Measurements from ENCODE around the gene EVC.
A peak's percentile ranks its signal among the peaks of the same experiment; 100 is the strongest.

Gene EVC

DNA sequence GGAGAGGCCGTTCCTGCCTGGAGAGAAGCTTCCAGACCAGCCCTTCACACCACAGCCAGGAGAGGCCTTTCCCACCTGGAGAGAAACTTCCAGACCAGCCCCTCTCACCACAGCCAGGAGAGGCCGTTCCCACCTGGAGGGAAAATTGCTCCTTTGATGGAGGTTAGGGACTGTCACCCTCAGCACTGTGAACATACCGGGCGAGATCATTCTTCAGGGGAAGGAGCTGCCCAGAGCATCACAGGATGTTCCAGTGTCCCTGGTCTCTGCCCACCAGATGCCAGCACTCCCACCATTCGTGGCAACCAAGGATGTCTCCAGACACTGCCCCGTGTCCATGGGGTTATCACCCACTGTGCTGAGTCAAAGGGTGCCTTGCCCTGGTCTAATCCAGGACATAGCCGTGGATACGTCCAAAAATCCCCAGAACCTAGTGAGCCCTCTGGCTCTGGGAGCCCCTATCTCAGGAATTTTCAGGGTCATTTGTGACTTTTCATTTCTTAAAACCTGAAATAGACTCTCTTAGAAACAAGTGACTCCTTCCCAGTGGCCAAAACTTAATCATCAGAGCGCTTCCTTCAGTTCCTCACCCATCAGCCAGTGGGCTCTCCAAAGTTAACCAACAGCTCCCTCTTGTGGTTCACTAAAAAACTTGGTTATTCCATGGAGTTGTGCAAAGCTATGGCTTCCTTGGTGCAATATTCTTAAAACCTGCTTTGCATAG is 101.7 kb downstream of the EVC start:
- in situ Hi-C loops (cut with HindIII; ENCODE audit: low sequenced_read_pairs) = no loop called here

DNA sequence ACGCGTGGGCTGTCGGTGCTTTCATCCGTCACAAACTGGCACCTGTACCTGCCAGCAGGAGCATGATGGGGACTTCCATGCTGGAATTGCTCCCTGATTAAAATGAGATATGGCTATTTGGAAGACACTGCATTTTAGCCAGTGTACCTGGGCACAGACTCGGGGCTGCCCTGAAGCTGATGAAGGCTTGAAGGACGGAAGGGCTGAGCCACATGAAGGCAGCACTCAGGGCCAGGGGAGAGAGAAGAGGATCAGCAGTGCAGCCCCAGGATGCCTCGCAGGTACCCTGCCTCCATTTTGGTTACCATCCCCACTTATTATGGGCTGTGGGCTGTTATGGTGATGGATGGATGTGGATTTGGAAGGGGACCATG is 102.9 kb downstream of the EVC start:
- no peak for DNase-seq (ENCODE audit: low read depth, low spot score)
- in situ Hi-C loops (cut with HindIII; ENCODE audit: low sequenced_read_pairs) = no loop called here
- no peak overlapping the region for H3K4me3 ChIP-seq (ENCODE audit: low read depth, low read length)
- TF ChIP-seq, protein P1, sequence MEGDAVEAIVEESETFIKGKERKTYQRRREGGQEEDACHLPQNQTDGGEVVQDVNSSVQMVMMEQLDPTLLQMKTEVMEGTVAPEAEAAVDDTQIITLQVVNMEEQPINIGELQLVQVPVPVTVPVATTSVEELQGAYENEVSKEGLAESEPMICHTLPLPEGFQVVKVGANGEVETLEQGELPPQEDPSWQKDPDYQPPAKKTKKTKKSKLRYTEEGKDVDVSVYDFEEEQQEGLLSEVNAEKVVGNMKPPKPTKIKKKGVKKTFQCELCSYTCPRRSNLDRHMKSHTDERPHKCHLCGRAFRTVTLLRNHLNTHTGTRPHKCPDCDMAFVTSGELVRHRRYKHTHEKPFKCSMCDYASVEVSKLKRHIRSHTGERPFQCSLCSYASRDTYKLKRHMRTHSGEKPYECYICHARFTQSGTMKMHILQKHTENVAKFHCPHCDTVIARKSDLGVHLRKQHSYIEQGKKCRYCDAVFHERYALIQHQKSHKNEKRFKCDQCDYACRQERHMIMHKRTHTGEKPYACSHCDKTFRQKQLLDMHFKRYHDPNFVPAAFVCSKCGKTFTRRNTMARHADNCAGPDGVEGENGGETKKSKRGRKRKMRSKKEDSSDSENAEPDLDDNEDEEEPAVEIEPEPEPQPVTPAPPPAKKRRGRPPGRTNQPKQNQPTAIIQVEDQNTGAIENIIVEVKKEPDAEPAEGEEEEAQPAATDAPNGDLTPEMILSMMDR (IDR thresholded peaks at IDR 0.05; ENCODE audit: low read depth, low read length) = no peak

More for the DNA sequence above, 101.7 kb downstream of the EVC start:
- TF ChIP-seq, protein P1 (IDR thresholded peaks at IDR 0.05; ENCODE audit: low read depth, low read length) = peak; percentile 70
- H3K4me3 ChIP-seq (ENCODE audit: low read depth, low read length) = no peak overlapping the region
- peak; percentile 70 for DNase-seq (ENCODE audit: low read depth, low spot score)

DNA sequence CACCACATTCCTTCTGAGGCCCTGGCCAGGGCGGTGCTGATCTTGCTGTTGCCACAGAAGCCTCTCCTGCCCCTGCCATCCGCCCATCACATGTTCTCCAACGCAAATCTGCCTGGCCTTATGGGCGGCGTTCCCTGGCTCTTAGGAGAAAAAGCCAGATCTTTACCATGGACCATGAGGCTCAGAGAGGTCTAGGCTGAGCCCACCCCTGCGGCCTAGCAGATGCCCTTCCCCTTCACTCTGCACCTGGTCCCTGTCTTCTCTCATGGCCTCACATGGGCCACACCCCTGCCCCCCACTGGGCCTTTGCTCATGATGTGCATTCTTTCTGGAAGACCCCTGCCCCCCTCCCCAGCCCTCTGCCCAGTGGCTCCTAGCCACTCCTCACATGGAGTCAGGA is 103.4 kb downstream of the EVC start:
- in situ Hi-C loops (cut with HindIII; ENCODE audit: low sequenced_read_pairs) = no loop called here
- TF ChIP-seq, protein P1 (IDR thresholded peaks at IDR 0.05; ENCODE audit: low read depth, low read length) = no peak
- H3K4me3 ChIP-seq (ENCODE audit: low read depth, low read length) = no peak overlapping the region
- DNase-seq (ENCODE audit: low read depth, low spot score) = no peak

DNA sequence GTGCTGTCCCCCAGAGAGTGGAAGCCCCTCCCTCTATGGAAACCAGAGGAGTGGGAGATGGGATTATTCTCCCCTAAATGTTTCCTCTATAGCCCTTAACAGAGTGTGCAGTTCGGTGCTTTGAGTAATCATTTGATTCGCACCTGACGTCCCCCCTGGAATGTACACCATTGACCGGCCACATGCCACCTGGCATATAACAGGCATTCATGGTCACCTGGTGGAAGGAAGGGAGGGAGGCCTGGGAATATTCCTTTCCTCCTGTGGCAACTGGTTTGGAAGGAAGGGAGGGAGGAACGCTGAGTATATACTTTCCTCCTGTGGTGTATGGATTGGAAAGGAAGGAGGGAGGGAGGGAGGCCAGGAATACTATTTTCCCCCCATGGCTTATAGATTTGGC is 104.6 kb downstream of the EVC start:
- in situ Hi-C loops (cut with HindIII; ENCODE audit: low sequenced_read_pairs) = no loop called here
- no peak for DNase-seq (ENCODE audit: low read depth, low spot score)
- TF ChIP-seq, protein P1 (IDR thresholded peaks at IDR 0.05; ENCODE audit: low read depth, low read length) = no peak

DNA sequence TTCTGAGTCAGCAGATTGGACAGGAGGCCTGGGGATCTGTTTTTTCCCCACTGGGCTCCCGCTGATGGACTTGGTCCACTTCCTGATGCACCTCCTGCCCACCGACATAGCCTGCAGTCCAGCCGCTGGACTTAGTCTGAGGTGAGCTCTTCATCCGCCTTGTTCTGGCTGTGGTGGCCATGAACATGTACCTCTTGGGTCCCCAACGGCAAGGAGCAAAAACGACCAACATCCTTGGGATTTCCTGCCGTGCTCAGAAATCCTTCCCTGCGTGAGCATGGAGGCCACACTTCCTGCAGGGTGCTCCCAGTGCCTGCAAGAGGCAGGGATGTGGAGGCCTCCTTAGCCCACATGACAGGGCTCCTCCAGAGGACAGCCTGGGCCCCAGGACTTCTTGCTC is 105.1 kb downstream of the EVC start:
- H3K4me3 ChIP-seq (ENCODE audit: low read depth, low read length) = no peak overlapping the region
- TF ChIP-seq, protein P1 (IDR thresholded peaks at IDR 0.05; ENCODE audit: low read depth, low read length) = no peak
- DNase-seq (ENCODE audit: low read depth, low spot score) = no peak
- in situ Hi-C loops (cut with HindIII; ENCODE audit: low sequenced_read_pairs) = no loop called here

More for the DNA sequence above, 104.6 kb downstream of the EVC start:
- no peak overlapping the region for H3K4me3 ChIP-seq (ENCODE audit: low read depth, low read length)

DNA sequence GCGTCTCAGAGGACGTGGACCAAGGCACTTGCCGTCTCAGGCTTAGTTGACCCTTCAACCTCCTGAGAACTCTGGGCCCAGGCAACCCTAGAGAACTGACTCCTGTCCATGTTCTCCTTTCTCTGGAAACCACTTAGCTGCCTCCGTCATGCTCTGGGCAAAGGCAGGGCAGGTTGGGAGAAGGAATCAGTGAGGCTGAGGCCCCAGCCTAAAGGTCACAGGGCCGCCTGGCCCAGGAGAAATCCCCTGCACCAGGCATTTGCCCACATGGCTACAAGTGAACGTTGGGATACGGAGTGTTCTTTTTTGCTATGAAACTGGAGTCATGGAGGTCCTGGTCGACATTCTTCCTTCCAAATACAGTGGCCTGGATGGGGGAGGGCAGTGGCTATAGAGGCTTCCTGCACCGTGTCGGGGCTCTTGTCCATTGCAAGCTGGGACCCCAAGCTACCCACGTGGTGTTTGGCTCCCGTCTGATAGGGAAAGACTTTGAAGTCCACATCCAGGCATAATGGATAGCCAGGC is 105.9 kb downstream of the EVC start:
- DNase-seq (ENCODE audit: low read depth, low spot score) = no peak
- no peak overlapping the region for H3K4me3 ChIP-seq (ENCODE audit: low read depth, low read length)
- in situ Hi-C loops (cut with HindIII; ENCODE audit: low sequenced_read_pairs) = no loop called here
- TF ChIP-seq, protein P1 (IDR thresholded peaks at IDR 0.05; ENCODE audit: low read depth, low read length) = no peak

All from astrocyte of the spinal cord (primary cell).